ENCODE results near the gene FBP1.

FBP1 gene

GRCh38 chr9:94655739-94656138 lies 16.4 kb upstream of the FBP1 start:
- no peak for DNase-seq

GRCh38 chr9:94654165-94654894 lies 15.0 kb upstream of the FBP1 start:
- DNase-seq = no peak

GRCh38 chr9:94650949-94651348 lies 11.6 kb upstream of the FBP1 start:
- DNase-seq = no peak

DNA sequence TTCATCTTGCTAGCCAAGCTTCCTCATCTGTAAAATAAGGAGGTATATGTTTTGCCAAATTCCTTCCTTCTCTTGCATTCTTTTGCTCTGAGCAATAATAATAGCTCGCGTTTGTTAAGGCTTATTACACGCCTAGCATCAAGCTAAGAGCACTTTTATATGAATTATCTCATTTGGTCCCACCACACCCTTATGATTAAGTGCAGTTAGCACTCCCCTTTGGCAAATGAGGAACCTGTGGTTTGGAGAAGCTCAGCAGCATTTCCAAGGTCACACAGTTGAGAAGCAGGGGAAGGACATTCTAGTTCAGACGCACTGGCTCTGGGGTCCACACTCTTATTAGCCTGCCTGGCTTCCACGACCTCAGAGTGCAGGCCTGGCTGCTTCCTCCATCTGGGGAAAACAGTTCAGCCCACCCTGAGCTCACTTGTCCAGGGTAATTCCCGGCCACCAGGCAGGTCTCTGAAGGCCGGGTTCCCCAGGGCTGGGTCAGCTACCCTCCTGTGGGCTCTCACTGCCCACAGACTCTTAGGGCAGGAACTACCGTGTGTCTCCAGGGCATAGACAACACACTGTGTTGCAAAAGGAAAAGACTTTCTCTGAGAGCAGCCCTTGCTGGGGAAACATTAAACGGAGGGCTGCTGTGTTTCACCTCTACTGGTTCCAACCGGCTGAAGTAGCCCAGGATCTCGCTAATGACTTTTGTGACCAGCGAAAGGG lies 9.9 kb upstream of the FBP1 start:
- no peak for DNase-seq

DNA sequence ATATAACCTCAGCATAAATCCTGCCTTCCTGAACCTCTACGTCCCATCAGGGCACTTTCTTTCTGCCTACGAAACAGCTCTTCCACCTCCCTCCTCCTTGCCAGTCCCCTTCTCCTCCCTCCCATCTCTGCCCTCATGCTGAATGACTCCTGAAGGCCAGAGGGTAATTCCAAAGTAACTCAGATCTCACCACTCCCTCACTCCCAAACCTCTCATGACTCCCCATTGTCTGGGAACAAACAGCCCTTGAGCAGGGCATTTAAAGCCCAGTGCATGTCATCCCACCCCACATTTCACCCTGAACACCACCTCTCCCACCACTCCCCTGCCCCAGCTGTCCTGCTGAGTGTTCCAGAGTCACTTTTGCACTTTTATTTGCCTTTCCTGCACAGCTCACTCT lies 8.9 kb upstream of the FBP1 start:
- DNase-seq = no peak

- peak; percentile 32 for DNase-seq
These were observed 6.6 kb upstream of the FBP1 start for GRCh38 chr9:94645901-94646300.

DNA sequence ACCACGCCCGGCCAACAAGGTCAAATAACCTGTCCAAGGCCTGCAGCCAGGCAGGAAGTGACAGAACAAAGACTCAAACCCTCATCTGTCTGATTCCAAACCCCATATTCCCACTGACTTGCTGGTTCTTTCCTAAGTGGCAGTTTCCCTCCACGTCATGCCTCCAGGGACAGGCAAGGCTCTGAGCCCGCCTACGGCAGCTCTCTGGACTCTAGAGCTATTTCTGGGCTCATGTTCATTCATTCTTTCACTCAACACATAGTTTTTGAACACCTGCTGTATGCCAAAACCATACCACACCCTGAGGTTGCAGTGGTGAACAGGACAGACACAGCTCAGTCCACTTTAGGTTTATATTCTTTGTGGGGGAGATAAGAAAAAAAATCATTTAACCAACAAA lies 5.2 kb upstream of the FBP1 start:
- DNase-seq = no peak

DNA sequence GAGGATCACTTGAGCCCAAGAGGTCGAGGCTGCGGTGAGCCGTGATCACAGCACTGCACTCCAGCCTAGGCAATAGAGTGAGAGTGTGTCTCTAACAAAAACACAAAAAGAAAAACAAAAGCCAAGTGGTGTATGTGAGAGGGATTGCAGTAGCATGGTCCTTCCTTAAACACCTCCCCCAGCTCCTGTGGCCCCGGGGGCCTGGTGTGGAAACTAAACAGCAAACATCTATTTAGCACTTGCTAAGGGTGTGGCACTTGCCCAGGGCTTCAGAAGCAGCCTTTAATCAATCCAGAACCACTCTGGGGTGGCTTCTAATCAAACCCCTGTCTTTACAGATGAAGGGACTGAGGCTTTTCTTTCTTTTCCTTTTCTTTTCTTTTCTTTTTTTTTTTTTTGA lies 4.4 kb upstream of the FBP1 start:
- no peak for DNase-seq

DNA sequence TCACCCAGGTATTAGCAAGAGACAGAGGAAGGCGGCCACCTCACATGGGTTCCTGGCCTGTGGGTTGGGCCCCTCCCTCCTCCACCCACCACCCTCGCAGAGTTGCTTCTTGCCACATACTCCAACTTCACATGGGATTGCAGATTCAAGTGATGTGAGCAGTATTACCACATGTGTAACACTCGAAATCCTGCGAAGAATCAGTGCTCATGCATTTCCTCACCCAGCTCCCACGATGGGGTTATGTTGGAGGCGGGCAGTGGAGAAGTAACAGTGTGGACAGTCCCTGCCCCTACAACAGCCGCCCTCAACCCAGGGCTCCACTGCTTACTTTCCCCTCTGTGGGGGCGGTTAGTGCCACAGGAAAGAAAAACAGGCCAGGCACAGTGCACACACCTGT lies 3.9 kb upstream of the FBP1 start:
- DNase-seq = no peak

GRCh38 chr9:94642501-94642900 lies 3.2 kb upstream of the FBP1 start:
- DNase-seq = no peak

DNA sequence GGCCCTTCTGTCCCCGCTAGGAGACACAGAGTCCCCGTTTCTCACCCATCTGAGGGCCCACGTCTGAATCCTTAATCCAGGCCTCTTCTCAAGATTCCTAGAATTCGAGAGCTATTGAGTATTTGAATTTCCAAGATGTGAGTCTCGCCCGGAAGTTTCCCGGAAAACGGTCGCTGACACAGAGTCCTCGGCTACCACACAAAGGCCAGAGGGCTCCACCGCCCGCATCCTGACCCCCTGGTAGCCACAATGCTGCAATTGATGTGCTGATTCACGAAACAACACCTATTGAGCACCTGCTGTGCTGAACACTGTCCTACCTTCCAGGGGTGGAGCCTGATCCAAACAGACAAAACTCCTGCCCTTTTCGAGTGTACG lies 670 bp upstream of the FBP1 start:
- DNase-seq = no peak

- no peak for DNase-seq
These were observed 820 bp downstream of the FBP1 start for GRCh38 chr9:94638335-94639060.

DNA sequence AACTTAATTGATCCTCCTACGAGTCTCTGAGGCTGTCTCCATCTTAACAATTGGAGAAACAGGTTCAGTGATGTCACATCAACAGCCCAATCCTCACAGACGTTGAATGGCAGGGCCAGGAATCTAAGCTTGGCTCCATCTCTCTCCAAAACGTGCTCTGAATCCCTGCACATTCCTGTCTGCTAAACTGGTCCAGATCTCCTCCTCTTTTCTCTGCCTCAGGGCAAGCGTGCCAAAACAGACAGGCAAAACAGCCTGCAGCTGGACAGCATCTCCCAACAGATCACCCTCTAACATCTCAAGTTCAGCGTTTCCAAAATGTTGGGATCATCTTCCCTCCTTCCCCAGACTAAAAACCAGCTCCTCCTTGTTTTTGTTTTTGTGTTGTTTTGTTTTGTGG lies 6.6 kb downstream of the FBP1 start:
- no peak for DNase-seq

GRCh38 chr9:94631599-94631998 lies 7.7 kb downstream of the FBP1 start:
- DNase-seq = no peak

GRCh38 chr9:94630833-94631232 lies 8.5 kb downstream of the FBP1 start:
- no peak for DNase-seq

GRCh38 chr9:94630281-94630680 lies 9.0 kb downstream of the FBP1 start:
- DNase-seq = no peak

DNA sequence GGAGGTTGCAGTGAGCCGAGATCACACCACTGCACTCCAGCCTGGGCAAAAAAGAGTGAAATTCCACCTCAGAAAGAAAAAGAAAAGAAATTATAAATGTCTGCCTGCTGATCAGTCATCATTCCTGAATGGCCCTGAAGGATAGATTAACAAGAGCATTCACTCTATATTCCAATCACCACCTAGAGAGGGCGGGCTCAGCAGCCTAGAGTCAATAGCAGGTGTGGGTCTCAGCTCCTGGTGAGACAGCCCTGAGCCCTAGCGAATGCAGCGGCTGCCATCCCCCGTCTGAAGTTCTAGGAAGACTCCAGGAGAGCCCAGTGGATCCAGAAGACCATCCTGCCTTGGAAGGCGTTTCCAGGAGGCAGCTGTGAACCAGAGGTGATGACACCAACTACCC lies 12.0 kb downstream of the FBP1 start:
- DNase-seq = no peak

GRCh38 chr9:94625835-94626234 lies 13.5 kb downstream of the FBP1 start:
- DNase-seq = no peak

DNA sequence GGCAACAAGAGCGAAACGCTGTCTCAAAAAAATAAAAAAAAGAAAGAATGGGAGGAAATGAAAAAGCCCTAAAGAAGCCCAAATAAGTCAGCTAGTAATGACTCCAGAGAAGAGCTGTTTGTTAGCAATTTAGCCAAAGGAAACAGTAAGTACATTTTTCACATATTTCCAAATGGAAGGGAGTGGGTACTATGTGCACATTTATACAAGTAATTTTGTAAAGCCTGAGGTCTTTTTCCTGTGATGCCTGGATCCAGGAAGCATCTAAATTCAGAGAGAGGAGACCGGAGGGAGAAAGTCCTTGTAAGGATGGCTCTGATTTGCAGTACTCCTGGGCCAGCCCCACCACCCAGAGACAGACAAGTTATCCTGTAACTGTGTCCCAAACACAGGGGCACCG lies 14.7 kb downstream of the FBP1 start:
- DNase-seq = no peak

- DNase-seq = peak; percentile 34
These were observed 16.1 kb downstream of the FBP1 start for GRCh38 chr9:94623253-94623652.

DNA sequence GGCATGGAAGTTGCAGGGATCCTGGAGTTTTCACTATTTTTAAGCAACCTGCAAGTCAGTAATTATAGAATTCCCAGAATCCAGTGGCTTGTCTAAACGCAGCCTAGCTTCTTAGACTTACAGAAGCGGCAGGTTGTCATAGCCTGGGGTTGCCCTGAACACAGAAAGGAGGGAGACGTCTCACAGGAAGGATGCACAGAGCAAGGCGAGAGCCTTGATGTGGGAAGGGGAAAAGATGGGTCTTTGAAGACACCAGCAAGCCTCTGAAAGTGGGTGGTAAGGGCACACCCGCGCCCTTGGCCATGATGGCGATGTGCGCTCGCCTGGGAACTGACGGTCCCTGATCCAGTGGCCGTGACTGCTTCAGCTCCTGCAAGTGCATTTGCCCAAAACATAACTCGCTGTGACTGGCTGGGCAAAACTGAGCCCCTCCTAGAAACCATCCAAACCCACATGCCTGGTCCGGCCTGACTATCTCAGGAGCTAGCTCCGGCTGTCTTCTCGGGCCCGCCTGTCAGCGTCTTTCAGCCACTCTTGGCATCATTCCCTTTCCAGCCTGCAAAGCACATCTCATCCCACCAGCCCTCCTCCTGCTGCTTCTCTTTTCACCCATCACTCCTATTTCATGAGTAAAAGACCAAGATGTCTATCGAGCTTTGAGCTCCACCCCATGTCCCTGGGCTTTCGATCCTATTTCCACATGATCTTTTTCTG lies 17.1 kb downstream of the FBP1 start:
- DNase-seq = no peak

- no peak for DNase-seq
These were observed 20.3 kb downstream of the FBP1 start for GRCh38 chr9:94619026-94619425.

DNA sequence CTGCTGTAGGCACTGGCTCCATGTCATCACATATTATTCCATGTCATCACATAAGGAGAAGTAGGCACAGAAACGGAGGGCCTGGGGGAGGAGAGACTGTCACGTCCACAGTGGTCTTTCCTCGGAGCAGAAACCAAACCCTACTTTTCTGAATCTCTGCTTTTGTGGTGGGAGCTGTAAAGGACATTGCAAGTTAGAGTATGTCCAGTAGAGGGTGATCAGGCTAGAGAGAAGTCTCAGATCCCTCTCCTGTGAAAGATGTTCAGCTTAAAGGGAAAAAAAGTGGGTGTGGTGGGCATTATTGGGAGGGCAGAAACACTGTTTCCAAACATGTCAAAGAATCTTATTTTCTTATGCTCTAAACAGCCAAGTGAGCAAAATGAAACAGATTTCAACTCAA lies 26.3 kb downstream of the FBP1 start:
- no peak for DNase-seq

GRCh38 chr9:94612071-94612470 lies 27.2 kb downstream of the FBP1 start:
- no peak for DNase-seq
